Pons (tissue), 1 donor: ENCODE results near the gene FAM151A.

Experiments used
- DNase-seq: peaks from one replicate; pipeline ENCODE4 v3.0.0-alpha.2; 2016; ENCODE audit warnings: low spot score

The FAM151A gene

GRCh38 chr1:54579337-54579781 lies 44.0 kb downstream of the FAM151A start:
- no peak for DNase-seq

DNA sequence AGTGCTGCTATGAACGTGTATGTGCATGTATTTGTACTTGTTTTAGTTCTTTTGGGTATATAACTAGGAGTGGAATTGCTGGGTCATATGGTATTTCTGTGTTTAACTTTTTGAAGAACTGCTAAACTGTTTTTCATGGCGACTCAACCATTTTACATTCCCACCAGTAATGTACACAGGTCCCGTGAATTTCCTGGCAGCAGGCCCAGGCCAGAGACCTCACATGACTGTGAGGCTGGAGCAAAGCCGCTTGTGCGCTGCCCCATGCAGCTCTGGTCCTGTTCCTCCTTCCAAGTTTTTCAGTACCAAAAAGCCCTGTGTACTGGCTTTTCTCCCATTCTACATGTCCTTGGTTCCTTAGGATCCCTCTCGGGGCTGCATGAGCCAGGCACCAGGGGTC lies 45.7 kb downstream of the FAM151A start:
- no peak for DNase-seq

DNA sequence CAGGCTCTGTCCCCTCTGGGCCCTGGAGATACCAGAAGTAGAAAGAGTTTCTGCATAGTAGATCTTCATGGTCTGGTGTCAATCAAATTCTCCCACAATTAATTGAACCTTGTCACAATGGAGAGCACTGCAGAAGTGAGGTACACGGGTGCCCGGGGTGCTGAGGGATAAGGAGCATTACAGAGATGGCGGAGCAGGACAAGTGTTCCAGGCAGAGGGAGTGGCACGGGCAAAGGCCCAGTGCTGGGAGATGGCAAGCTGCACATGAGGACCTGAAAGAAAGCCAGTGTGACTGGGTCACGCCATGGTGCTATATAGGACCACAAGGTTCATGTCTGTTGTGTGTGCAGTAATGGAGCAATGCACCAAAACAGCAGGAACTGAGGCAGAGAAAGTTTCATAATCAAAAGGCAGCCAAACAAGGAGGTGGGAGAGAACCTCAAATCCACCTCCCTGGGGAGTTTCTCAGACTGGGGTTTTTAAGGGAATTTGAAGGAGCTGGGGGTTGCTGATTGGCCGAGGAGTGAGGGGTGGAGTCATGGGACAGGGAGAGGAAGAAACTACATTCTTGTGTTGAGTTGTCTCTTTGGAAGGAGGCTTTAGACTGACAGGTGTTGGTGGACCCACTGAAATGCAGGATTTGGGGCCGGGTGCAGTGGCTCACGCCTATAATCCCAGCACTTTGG lies 47.6 kb downstream of the FAM151A start:
- DNase-seq: no peak

DNA sequence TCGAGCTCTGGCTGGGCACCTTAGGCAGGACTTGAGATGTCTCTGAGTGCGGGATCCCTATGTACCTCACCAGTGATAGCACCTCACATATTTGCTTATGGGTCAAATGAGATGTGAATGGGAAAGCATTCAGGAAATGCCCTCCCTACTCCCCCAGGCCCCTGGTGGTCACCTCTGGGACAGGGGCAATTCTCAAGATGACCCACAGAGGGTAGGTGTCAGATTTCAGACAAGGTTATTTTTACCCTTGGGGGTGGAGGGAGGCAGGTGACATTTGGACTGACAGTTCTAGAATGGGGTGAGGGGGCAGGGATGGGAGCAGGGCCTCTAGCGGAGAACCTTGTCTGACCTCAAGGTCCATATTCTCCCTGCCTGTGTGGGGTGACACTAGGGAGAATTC lies 48.2 kb downstream of the FAM151A start:
- DNase-seq: no peak

DNA sequence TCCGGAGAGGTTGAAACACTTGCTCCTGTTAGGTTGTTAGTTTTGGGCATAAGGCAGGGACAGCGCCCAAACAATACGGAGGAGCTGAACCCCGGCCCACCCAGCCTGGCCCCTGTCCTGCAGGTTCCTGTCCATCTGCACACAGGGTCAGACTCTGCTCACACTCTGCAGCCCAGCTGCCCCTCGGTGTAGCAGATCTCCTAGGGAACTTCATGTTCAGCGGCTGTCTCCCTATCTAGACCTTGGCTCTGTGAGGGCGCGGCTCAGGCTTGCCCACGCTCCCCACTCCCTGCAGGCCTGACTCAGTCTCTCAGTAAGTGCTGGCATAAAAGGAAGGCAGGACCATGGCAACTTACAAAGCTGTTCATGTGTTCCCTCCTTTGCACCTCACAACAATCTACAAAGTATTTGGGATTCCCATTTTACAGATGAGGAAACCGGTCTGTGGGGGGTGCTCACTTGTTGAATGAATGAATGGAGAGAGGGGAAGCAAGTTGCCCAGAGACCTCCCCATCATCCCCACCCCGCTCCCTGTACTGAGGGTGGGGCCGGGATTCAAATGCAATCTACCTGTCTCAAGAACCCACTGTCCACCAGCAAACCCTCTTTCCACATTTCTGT lies 49.1 kb downstream of the FAM151A start:
- no peak for DNase-seq

DNA sequence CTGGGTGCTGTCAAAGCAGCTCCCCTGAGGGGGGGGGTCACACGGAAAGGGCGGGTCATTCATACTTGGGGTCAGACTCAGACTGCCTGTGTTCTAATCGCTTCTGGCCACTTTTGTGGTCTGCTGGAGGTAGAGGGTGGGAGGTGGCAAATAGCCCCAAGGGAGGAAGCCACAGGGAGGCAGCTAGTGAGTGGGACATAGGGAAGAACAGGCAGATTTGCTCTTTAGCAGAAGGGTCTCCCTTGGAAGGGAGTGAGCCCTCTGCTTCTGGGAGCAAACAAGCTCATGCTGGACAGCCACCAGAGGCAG lies 50.8 kb downstream of the FAM151A start:
- no peak for DNase-seq

GRCh38 chr1:54571803-54572541 lies 51.4 kb downstream of the FAM151A start:
- no peak for DNase-seq

GRCh38 chr1:54571326-54571725 lies 52.0 kb downstream of the FAM151A start:
- no peak for DNase-seq

DNA sequence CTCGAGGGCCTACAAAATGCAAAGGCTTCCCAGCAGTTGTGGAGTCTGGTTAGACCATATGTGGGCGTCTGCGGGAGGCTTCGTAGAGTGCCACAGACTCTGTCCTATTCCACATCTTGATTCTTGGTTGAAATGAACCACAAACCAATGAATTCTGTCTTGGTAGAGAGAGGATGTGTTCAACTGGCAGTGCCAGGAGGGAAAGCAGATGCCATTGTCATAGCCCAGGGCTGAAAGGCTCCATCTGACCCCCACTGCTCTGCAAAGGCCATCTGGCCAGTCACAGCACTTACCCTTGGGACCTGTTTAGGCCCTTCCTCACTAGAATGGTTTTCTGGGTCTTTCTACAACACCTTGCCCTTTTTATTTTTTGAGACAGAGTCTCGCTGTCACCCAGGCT lies 53.2 kb downstream of the FAM151A start:
- no peak for DNase-seq

DNA sequence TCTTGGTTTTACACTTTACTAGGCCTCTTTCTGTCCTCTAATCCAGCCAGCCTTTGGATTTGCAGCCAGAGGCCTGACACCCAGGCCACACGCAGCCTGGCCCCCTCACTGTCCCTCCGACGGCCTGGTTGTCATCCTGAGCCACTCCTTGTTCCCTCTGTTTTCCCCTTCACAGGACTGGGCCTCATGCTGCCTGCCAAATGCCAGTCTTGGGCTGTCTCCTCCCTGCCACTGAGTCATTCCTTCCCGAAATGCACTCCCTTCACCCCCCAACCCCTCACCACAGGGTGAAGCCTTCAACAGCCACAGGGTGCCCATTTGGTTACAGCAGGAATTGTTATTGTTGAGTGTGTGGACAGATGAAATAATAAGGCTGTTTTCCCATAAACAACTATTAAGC lies 54.0 kb downstream of the FAM151A start:
- DNase-seq: no peak

DNA sequence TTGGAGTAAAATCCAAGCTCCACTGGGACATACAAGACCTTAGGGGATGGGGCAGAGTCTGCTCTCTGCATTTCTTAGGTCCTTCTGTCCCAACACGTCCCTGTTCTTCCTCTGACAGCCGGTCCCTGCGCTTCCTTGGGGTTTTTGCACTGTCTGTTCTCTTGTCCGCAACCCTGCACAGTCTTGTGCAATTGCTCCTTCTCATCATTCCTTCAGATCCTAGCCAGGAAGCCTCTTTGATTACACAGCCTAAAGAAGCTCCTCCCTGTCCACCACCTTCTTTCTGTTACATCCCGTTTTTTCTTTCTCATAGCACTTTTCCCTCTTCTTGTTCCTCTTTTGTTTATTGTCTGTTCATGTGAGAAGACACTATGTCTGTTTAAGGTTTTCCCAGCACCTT lies 55.4 kb downstream of the FAM151A start:
- DNase-seq: no peak

- no peak for DNase-seq
Observed at GRCh38 chr1:54566438-54567141, 56.7 kb downstream of the FAM151A start.

DNA sequence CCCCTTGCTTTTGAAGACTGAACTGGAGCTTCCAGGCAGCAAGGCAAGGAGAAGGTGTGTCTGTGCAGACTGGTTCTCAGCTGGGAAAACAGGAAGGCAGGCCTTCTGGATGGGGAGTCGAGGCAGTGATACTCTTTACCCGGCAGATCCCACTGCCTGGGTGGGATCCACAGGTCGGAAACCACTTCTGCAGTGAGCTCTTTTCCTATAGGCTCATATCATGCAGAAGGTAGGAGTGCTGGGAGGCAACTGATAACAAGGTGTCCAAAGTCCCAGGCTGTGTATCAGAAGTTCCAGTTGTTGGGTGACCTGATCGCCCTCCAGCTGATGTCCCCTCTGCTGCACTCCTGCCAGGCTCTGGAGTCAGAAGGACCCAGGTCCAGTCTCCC lies 58.2 kb downstream of the FAM151A start:
- DNase-seq: no peak

DNA sequence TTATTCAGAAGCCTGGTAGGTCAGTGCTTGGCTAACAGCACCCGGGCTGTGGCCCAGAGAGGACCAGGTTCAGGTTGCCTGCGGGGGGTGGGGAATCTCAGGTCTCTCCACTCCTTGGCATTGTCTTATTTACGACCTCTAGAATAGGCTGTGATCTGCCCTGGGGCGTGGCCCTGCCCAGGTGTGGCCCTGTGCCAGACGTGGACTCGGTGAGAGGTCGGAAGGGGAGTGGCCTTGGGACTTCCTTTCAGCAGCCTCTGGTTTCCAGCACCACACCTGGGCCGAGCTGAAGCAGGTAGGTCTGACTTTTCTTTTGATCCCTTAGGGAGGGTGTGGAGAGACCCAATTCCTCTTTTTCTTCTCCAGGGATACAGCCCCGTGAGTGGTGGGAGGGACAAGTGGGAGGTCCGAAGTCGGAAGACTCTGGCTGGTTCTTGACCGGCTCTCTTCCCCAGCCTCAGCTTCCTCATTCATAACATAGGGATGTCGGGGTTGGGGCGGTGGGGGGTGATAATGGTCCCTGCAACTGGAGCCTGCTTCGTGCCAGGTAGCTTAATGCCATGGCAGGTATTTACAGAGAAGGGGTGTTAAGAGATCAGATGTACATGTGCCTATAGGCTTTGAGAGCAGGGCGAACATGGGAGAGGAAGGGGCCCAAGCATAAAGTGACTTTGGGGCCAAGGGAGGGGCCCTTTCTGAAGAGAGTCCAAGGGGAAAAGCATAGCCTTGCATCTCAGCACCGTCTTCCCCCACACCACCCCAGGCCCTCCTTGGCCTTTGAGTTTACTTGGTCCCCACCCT lies 58.8 kb downstream of the FAM151A start:
- DNase-seq: no peak

DNA sequence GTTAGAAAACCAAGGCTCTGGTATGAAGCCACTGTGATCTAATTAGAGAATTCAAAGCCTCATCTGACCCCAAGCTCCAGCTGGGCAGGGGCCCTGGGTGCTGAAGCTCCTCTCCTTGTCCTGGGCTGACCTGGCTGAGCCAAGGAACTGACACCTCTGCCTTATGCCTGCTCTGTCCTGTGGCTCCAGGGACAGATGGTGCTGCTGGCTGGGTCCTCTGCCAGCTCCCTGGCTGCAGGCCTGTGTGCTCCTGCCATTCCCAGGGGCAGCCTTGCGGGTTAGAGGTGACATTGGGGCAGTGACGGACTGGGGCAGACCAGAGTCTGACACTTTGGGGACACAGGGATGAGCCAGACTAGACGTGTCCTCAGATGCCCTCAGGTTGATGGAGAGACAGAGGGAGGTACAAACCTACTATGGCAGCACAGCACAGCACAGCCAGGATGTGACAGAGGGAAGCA lies 63.5 kb downstream of the FAM151A start:
- no peak for DNase-seq
